HepG2 (cell line): Measurements from ENCODE around the gene PXMP4. TPM values are rescaled to one million over a fixed set of nuclear protein-coding genes. Genes with fewer than 3 reads are reported as not detected.

Source experiments
- DRAP1 ChIP-seq: IDR thresholded peaks from 2 replicates; pipeline ENCODE4 v1.6.1; 2016; ENCODE audit warnings: missing genetic modification reagents, missing compliant biosample characterization
- FOXO1 ChIP-seq: sonication (generic); formaldehyde crosslinking; IDR thresholded peaks from 2 replicates; pipeline ENCODE4 v1.4.0; 2020; ENCODE audit warnings: missing genetic modification reagents
- GPN1 ChIP-seq: sonication (generic); formaldehyde crosslinking; IDR thresholded peaks from 2 replicates; pipeline ENCODE4 v1.5.1; 2020; ENCODE audit warnings: missing genetic modification reagents, borderline replicate concordance
- KDM1A ChIP-seq: IDR thresholded peaks from 2 replicates; pipeline ENCODE4 v1.6.1; 2016; ENCODE audit warnings: missing compliant biosample characterization
- LRRFIP1 ChIP-seq: sonication (generic); formaldehyde crosslinking; conservative IDR thresholded peaks from 2 replicates; pipeline ENCODE4 v1.4.0; 2020; ENCODE audit warnings: missing genetic modification reagents
- MEIS1 ChIP-seq: sonication (generic); formaldehyde crosslinking; IDR thresholded peaks from 2 replicates; pipeline ENCODE4 v1.9.0; 2021; ENCODE audit warnings: mild to moderate bottlenecking, missing genetic modification reagents, moderate library complexity, borderline replicate concordance
- PHF21A ChIP-seq: sonication (generic); formaldehyde crosslinking; IDR thresholded peaks from 2 replicates; pipeline ENCODE4 v1.5.0; 2020; ENCODE audit warnings: mild to moderate bottlenecking, missing genetic modification reagents
- SALL1 ChIP-seq: sonication (generic); formaldehyde crosslinking; IDR thresholded peaks from 2 replicates; pipeline ENCODE4 v1.8.0; 2022; ENCODE audit warnings: mild to moderate bottlenecking, missing genetic modification reagents
- ZBTB7B ChIP-seq: sonication (generic); formaldehyde crosslinking; IDR thresholded peaks from 2 replicates; pipeline ENCODE4 v1.4.0; 2020; ENCODE audit warnings: missing genetic modification reagents
- ZMAT3 ChIP-seq: sonication (generic); formaldehyde crosslinking; conservative IDR thresholded peaks from 2 replicates; pipeline ENCODE4 v1.7.0; 2021; ENCODE audit warnings: missing genetic modification reagents
- ZNF101 ChIP-seq: sonication (generic); formaldehyde crosslinking; IDR thresholded peaks from 2 replicates; pipeline ENCODE4 v1.4.0; 2020; ENCODE audit warnings: mild to moderate bottlenecking, low read depth, missing genetic modification reagents, borderline replicate concordance
- ZNF205 ChIP-seq: IDR thresholded peaks from 2 replicates; pipeline ENCODE4 v1.6.1; 2018; ENCODE audit warnings: missing biosample characterization, missing genetic modification reagents
- ZNF441 ChIP-seq: sonication (generic); formaldehyde crosslinking; IDR thresholded peaks from 2 replicates; pipeline ENCODE4 v1.7.0; 2021; ENCODE audit warnings: missing genetic modification reagents, borderline replicate concordance
- ZNF496 ChIP-seq: sonication (generic); formaldehyde crosslinking; IDR thresholded peaks from 2 replicates; pipeline ENCODE4 v1.8.1; 2023; ENCODE audit warnings: mild to moderate bottlenecking, moderate library complexity, missing genetic modification reagents; ENCODE audit not compliant: insufficient replicate concordance
- ZNF674 ChIP-seq: sonication (generic); formaldehyde crosslinking; IDR thresholded peaks from 2 replicates; pipeline ENCODE4 v1.5.0; 2020; ENCODE audit warnings: low read depth, mild to moderate bottlenecking, missing genetic modification reagents
- ZNF678 ChIP-seq: sonication (generic); formaldehyde crosslinking; IDR thresholded peaks from 2 replicates; pipeline ENCODE4 v1.4.0; 2020; ENCODE audit warnings: mild to moderate bottlenecking, missing genetic modification reagents
- ZNF724P ChIP-seq: sonication (generic); formaldehyde crosslinking; IDR thresholded peaks from 2 replicates; pipeline ENCODE4 v1.8.0; 2022; ENCODE audit warnings: missing genetic modification reagents, borderline replicate concordance
- ZNF780A ChIP-seq: sonication (generic); formaldehyde crosslinking; IDR thresholded peaks from 2 replicates; pipeline ENCODE4 v1.8.0; 2022; ENCODE audit warnings: mild to moderate bottlenecking, missing genetic modification reagents, moderate library complexity
- polyA plus RNA-seq, 8 experiments: library from polyadenylated mRNA; depleted of rRNA in 3 of 8; stranded (reverse) in 7 of 8; unstranded in 1 of 8; fragments of >200 nt; fragmentation: Illumina TruSeq in 4 of 8; extraction: Trizol in 4 of 8; gene quantifications; 2 replicates each; pipeline versions ENCODE4 v1.2.1 to v1.2.3, GENCODE V29; 2011 to 2016; ENCODE audit warnings: low read depth in 4 of 8, missing spikeins in 1 of 8, mixed read lengths in 1 of 8; ENCODE audit not compliant: insufficient read depth in 1 of 8
- total RNA-seq, 5 experiments: library from RNA; depleted of rRNA; stranded (reverse); fragments of >200 nt; fragmentation: Illumina TruSeq; extraction: Trizol; gene quantifications; 2 replicates each; pipeline ENCODE4 v1.2.3, GENCODE V29; 2016; ENCODE audit warnings: low read depth in 1 of 5
- TF ChIP-seq, protein P1 (sequence below): sonication (generic); formaldehyde crosslinking; IDR thresholded peaks from 2 replicates; pipeline ENCODE4 v1.5.0; 2020; ENCODE audit warnings: mild to moderate bottlenecking, missing genetic modification reagents
- TF ChIP-seq, protein P2 (sequence below): sonication (generic); formaldehyde crosslinking; IDR thresholded peaks from 2 replicates; pipeline ENCODE4 v1.5.0; 2020; ENCODE audit warnings: missing genetic modification reagents
- TF ChIP-seq, protein P3 (sequence below): IDR thresholded peaks from 2 replicates; pipeline ENCODE4 v1.6.1; 2016

PXMP4 gene
- total and polyA plus RNA-seq, 2 of the 13 experiments (the other 11 are each of a cell fraction or from before 2014, with no cell fraction given) = not detected

DNA sequence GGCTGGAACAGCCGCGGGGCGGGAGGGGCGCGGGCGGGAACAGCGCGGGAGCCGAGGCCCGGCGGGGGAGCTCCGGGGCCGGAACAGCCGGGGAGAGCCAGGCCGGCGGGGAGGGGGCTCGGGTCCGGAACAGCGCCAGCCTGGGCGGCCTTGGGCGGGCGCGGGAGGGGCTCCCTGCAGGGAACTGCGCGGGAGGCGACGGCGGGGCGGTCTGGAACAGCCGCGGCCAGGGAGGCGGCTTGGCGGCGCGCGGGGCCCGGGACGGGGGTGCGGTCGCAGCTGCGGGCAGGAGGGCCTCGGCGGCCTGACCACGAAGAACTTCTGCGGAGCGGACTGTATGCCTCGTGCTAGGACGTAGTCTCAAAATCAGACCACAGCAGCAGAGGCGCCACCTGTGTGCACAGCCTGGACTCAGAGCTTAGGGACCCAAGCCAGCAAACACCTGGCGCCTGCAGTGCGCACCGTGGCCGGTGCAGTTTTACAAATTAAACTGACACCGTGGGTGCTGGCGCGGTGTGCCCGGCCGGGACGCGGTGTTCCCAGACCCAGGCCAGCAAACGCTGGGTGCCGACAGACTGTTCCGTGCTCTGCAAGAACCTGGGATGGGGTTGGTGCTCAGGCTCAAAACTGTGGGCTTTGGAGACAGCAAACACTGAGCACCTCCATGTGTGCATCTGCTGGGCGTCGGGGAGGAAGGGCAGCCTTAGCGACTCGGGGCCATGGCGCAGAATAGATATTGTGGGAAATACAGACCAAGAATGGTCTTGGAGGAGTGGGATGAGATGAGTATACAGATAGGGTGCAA, 12.3 kb upstream of the PXMP4 start (continued):
- TF ChIP-seq, protein P1, sequence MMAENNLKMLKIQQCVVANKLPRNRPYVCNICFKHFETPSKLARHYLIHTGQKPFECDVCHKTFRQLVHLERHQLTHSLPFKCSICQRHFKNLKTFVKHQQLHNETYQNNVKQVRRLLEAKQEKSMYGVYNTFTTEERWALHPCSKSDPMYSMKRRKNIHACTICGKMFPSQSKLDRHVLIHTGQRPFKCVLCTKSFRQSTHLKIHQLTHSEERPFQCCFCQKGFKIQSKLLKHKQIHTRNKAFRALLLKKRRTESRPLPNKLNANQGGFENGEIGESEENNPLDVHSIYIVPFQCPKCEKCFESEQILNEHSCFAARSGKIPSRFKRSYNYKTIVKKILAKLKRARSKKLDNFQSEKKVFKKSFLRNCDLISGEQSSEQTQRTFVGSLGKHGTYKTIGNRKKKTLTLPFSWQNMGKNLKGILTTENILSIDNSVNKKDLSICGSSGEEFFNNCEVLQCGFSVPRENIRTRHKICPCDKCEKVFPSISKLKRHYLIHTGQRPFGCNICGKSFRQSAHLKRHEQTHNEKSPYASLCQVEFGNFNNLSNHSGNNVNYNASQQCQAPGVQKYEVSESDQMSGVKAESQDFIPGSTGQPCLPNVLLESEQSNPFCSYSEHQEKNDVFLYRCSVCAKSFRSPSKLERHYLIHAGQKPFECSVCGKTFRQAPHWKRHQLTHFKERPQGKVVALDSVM (CRISPR knock-in tag) = peak; percentile 15; the same call in 1 of the 2 replicates
- TF ChIP-seq ZNF441 (CRISPR knock-in tag) = peak; percentile 84
- peak; percentile 12; the same call in 1 of the 2 replicates for TF ChIP-seq MEIS1 (CRISPR knock-in tag)
- TF ChIP-seq, protein P2, sequence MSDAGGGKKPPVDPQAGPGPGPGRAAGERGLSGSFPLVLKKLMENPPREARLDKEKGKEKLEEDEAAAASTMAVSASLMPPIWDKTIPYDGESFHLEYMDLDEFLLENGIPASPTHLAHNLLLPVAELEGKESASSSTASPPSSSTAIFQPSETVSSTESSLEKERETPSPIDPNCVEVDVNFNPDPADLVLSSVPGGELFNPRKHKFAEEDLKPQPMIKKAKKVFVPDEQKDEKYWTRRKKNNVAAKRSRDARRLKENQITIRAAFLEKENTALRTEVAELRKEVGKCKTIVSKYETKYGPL (CRISPR knock-in tag) = no peak; the same call in 1 of the 2 replicates
- peak; percentile 75; the same call in 1 of the 2 replicates for TF ChIP-seq PHF21A (CRISPR knock-in tag)
- peak; percentile 93 for TF ChIP-seq ZNF724P (CRISPR knock-in tag)
- TF ChIP-seq SALL1 = peak; percentile 83
- 0 out of 2 replicates have a peak, but pooled peaks have one; percentile 47 for TF ChIP-seq ZNF205 (CRISPR knock-in tag)
- no peak for TF ChIP-seq ZNF101 (CRISPR knock-in tag)
- no peak; the same call in 1 of the 2 replicates for TF ChIP-seq KDM1A (CRISPR knock-in tag)
- TF ChIP-seq GPN1 = no peak
- TF ChIP-seq LRRFIP1 (CRISPR knock-in tag) = no peak; the same call in 1 of the 2 replicates
- no peak; the same call in 1 of the 2 replicates for TF ChIP-seq ZNF678 (CRISPR knock-in tag)
- TF ChIP-seq FOXO1 (CRISPR knock-in tag) = peak; percentile 52; the same call in 1 of the 2 replicates
- TF ChIP-seq ZNF496 (CRISPR knock-in tag) = no peak
- TF ChIP-seq ZNF780A = peak; percentile 83; the same call in 1 of the 2 replicates
- TF ChIP-seq, protein P3, sequence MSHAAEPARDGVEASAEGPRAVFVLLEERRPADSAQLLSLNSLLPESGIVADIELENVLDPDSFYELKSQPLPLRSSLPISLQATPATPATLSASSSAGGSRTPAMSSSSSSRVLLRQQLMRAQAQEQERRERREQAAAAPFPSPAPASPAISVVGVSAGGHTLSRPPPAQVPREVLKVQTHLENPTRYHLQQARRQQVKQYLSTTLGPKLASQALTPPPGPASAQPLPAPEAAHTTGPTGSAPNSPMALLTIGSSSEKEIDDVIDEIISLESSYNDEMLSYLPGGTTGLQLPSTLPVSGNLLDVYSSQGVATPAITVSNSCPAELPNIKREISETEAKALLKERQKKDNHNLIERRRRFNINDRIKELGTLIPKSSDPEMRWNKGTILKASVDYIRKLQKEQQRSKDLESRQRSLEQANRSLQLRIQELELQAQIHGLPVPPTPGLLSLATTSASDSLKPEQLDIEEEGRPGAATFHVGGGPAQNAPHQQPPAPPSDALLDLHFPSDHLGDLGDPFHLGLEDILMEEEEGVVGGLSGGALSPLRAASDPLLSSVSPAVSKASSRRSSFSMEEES (CRISPR knock-in tag) = 0 out of 2 replicates have a peak, but pooled peaks have one; percentile 12
- peak; percentile 87; the same call in 1 of the 2 replicates for TF ChIP-seq ZMAT3 (CRISPR knock-in tag)
- peak; percentile 33; the same call in 1 of the 2 replicates for TF ChIP-seq DRAP1 (CRISPR knock-in tag)
- TF ChIP-seq ZNF674 (CRISPR knock-in tag) = peak; percentile 98
- peak; percentile 69; the same call in 1 of the 2 replicates for TF ChIP-seq ZBTB7B (CRISPR knock-in tag)
